Measurements from ENCODE around the gene COL18A1.
"Not testable (repeated sequence)": the region's sequence is repeated elsewhere in the genome, so short reads cannot be mapped to it uniquely, and the experiment has no call there.

Gene COL18A1

DNA sequence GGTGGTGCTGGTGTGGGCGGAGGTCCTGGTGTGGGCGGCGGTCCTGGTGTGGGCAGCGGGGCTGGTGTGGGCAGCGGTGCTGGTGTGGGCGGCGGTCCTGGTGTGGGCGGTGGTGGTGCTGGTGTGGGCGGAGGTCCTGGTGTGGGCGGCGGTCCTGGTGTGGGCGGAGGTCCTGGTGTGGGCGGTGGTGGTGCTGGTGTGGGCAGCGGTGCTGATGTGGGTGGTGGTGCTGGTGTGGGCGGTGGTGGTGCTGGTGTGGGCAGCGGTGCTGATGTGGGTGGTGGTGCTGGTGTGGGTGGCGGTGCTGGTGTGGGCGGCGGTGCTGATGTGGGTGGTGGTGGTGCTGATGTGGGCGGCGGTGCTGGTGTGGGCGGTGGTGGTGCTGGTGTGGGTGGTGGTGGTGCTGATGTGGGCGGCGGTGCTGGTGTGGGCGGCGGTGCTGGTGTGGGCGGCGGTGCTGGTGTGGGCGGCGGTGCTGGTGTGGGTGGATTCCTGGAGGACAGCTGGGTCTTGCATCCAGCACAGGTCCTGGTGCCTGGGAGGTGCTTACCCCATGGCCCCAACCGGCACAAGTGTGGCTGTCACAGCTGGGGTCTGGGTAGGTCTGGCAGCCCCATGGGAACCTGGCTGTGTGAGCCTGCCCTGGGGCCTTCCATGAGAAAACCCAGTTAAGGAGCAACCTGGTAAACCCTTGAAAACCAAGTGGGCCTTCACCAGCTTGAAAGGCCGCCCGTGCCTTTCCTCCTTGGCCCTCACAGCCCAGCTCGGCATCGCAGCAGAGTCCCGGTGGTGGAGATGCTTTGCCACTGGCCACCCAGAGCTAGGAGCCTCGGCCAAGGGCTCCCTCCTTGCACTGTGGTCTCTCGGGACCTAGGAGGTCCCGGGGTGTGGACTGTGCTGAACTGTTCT is 38.0 kb downstream of the COL18A1 start:
- DNase-seq = not testable (repeated sequence)

- DNase-seq = no peak
Observed at GRCh38 chr21:45443595-45444181, 38.7 kb downstream of the COL18A1 start.

- DNase-seq = no peak
Observed at GRCh38 chr21:45444385-45444784, 39.4 kb downstream of the COL18A1 start.

- no peak for DNase-seq
Observed at GRCh38 chr21:45445369-45445768, 40.4 kb downstream of the COL18A1 start.

GRCh38 chr21:45447821-45448220 is 42.9 kb downstream of the COL18A1 start:
- no peak for DNase-seq

GRCh38 chr21:45448283-45448809 is 43.4 kb downstream of the COL18A1 start:
- no peak for DNase-seq

DNA sequence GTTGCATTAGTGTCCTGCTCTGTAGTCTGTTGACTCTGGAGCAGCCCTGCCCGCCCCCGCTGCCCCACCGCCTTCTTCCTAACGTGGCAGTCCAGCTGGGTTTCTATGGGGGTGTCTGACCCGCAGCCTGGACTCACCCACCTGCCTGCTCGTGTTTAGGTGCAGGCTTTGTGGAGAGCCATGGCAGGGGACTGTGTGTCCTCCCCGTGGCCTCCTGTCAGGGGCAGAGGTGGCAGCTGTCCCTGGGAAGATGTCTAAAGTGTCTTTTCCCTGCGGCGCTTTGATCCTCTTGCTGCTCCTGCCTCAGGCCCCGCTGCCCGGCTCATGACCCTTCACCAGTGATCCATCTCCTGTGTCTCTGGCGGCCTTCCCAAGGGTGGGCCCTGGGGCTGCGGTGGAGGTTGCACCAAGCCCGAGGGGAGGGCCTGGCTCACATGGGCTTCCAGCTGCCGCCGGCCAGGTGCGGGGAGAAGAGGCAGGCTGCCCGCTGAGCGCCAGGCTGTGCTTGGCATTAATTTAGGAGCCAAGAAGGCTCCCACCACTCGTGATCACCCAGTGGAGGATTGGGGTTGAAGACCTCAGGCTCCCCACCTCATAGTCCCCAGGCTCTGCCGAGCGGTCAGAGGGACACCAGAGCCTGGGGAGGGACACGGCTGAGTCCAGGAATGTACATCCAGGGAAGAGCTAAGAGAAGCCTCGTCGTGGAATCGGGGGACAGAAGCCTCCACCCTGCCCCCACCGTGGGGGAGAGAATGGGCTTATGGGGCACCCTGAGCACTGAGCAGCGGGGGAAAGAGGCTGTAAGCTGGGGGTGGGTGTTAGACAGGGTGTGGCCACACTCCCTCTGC is 44.1 kb downstream of the COL18A1 start:
- no peak for DNase-seq

DNA sequence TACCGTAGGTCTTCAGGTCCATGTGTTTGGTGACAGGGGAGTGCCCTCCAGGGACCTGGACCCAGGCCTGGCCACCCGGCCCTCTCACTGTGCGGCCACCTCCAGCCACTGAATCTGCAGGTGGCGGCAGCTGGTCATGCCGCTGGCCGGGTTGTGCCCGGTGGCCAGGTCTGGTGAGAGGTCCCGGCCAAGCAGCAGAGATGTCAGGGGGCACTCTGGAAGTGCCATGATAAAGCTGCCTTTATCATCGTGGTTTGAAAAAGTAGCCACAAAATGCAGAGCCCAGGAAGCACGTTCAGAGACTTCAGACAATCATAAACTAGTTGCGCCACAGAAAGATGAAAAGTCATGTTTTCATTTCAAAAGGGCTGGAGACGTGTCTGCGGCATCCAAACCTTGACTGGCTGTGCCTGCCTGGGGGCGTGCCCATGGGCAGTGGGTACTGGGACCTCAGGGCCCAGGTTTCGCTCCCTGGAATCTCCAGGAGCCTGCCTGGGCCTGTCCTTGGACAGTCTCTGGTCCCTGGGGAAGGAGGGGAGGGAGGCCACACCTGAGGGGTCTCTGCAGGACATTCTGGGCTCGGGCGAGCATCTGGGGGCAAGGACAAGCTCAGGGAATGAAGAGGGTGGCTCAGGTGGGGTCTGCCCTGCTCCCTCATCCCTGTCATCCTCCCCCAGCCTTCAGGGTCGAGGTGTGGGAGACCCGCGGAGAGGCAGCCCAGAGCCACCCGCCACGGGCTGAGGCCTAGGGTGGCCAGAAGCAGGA is 44.9 kb downstream of the COL18A1 start:
- DNase-seq = no peak

DNA sequence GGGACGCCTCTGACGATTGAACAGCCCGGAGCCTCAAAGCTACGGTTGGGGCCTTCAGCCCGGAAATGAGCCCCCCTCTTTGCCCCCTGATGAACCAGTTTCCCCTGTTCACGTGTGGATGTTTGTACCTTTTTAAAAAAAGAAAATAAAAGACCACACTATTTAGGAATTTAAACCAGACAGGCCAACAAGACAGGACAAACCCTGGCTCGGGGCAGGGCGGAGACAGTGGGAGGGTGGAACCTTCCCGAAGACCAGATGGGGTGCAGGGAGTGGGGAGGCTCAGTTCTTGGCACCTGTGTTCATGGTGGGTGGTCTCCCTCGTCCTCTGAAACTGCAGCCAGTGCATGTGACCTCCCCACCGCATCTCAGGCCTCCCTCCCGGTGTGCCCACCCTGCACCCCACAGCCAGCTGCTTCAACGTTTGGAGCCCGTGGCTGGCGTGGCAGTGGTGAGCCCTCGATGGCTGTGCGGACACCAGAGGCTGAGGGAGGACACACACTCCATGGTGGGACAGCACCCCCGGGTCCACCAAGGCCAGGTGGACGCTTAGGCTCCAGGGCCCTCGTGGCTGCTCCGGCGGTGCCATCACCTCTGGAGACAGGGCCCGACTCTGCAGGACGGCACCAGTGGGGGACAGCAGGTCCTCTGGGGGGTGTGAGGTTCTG is 45.6 kb downstream of the COL18A1 start:
- DNase-seq = no peak

GRCh38 chr21:45451091-45451740 is 46.3 kb downstream of the COL18A1 start:
- DNase-seq = no peak

DNA sequence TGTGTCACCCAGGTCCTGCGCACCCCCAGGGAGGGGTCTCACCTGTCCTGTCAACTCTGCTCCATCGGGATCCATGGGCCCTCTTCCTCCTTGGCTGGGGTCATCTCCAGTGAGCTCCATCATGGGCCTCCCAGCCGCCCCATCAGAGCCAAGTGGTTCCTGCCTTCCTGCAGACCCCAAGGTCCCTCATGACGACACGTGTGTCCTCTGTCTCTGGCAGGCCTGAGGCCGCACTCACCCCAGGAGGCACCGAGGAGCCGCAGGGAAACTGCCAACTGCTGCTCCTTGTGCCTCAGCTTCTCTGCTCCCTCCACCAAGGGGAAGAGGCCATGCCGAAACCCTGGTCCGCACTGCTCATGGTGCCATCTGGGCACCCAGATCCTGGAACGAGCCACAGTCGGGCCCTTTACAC is 46.8 kb downstream of the COL18A1 start:
- no peak for DNase-seq

GRCh38 chr21:45452696-45453307 is 47.8 kb downstream of the COL18A1 start:
- no peak for DNase-seq

DNA sequence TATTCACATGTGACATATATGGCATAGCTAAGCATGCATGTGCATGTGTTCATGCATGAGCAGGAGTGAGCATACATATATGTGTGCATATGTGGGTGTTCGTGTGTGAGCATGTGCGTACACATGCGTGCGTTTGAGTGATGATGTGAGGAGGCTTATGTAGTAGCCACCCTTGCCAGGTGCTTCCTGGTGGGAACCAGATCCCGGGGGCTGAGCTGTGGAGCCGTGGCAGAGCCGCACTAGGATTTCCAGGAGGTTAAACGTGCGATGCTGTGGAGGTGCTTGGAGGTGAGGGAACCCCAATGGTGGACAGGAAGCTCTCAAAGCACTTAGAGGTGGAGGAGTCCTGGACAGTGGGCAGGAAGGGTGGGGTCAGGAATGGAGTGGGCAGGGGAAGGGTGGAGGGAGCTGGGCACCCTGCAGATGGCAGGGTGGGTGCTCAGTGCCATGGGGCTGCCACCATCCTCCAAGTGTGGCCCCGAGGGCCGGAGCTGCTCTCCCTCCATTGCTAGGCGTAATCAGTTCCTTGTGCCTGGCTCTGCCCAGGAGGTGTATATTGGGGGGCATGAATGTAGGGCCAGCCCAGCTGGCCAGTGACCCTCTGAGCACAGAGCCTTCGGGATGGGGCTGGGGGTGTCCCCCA is 48.5 kb downstream of the COL18A1 start:
- DNase-seq = no peak

- DNase-seq = no peak
Observed at GRCh38 chr21:45454060-45454925, 49.3 kb downstream of the COL18A1 start.

DNA sequence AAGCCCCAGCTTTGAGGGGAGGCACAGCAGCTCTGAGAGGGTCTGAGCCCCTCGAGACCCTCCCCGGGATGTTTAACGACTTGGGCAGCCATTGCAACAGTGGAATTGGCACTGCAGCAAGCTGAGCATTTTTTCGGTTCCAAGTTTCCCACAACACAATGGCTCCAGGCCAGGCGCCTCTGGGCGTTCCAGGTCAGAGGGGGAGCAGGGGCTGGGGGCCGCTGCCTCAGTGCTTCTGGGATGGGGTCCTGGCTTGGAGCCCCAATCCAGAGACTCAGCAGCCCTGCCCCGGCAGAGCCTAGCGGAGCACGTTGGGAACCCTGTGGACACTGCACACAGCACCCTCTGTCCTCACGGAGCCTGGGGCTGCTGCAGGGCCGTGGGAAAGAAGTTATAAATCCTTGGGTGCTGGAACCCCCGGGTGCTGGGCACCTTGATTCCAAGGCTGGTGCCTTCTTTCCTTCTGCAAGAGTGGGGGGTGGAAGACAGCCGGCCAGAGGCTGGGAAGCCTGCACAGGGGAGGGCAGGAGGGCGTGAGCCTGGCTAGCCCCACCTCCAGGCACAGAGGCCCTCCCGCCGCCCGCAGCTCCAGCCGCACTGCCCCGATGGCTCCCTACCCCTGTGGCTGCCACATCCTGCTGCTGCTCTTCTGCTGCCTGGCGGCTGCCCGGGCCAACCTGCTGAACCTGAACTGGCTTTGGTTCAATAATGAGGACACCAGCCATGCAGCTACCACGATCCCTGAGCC is 50.1 kb downstream of the COL18A1 start:
- DNase-seq = no peak

- no peak for DNase-seq
Observed at GRCh38 chr21:45455674-45456583, 51.0 kb downstream of the COL18A1 start.

DNA sequence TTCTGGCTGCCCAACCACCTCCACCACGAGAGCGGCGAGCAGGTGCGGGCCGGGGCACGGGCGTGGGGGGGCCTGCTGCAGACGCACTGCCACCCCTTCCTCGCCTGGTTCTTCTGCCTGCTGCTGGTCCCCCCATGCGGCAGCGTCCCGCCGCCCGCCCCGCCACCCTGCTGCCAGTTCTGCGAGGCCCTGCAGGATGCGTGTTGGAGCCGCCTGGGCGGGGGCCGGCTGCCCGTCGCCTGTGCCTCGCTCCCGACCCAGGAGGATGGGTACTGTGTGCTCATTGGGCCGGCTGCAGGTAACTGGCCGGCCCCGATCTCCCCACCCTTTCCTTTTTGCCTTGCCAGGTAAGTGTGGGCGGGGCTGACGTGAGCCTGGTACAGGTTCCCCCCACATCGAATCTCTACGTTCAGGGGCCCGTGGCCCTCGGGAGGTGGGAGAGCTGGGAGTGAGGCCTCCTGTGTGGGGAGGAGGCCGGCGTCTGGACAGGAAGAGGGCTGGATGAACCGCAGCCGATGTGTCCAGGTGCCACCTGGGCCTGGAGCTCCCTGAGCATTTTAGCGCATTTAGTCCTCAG is 51.7 kb downstream of the COL18A1 start:
- no peak for DNase-seq

All from CD4-positive, alpha-beta T cell treated with Interleukin-4 for 1 hour (primary cell).